SK-N-MC (cell line): Measurements from ENCODE around the gene CDKN1B.

Source experiments
- FOXP2 ChIP-seq: optimal IDR thresholded peaks from 2 replicates; pipeline ENCODE3; 2011; ENCODE audit warnings: mild to moderate bottlenecking, moderate library complexity; ENCODE audit not compliant: insufficient read depth; ENCODE audit errors: extremely low read length, control extremely low read depth
- POLR2AphosphoS5 ChIP-seq: IDR thresholded peaks from 2 replicates; pipeline ENCODE4 v1.6.1; 2012; ENCODE audit warnings: mild to moderate bottlenecking, low read depth, low read length, borderline replicate concordance

GRCh38 chr12:12716151-12716792 is 896 bp upstream of the CDKN1B start:
- TF ChIP-seq FOXP2 = no peak
- TF ChIP-seq POLR2AphosphoS5 = no peak
